Lower leg skin (tissue), 4 donors: ENCODE results near the gene ARFGAP3. TPM values are rescaled to one million over a fixed set of nuclear protein-coding genes. Genes with fewer than 3 reads are reported as not detected.
"Not testable (repeated sequence)": the region's sequence is repeated elsewhere in the genome, so short reads cannot be mapped to it uniquely, and the experiment has no call there.

Experiments
- DNase-seq, 2 donors: peaks; one replicate each; pipeline ENCODE4 v3.0.0-alpha.2; 2019; ENCODE audit warnings: low spot score in 2 of 2
- H3K4me3 ChIP-seq: fragments of 200-600 bp; sonication (generic); 2 replicates; pipeline ENCODE4 v1.5.1; 2017; ENCODE audit warnings: mild to moderate bottlenecking, low read depth; ENCODE audit not compliant: poor library complexity, severe bottlenecking
- POLR2A ChIP-seq, 2 donors: fragments of 450-650 bp; IDR thresholded peaks; one replicate each; pipeline ENCODE4 v1.6.1; 2016 to 2017; ENCODE audit warnings: antibody characterized with exemption in 2 of 2, mild to moderate bottlenecking in 1 of 2, moderate library complexity in 1 of 2
- WGBS, 2 donors: methylation state at CpG; one replicate each; pipeline ENCODE4 v1.1.5; 2018; 5-methylcytosine and 5-hydroxymethylcytosine counted together
- intact Hi-C: fragments of 100-400 bp; cut with DNase I; formaldehyde crosslinking; loops from one replicate; pipeline ENCODE4 v1.15.0; 2023; ENCODE audit warnings: low total_unique reads
- total RNA-seq, 4 donors: library from RNA; depleted of rRNA; stranded (reverse); fragments of >200 nt; gene quantifications; one replicate each; pipeline ENCODE4 v1.1.0, GENCODE V29; 2016
- TF ChIP-seq, protein P1 (sequence below), 3 donors: fragments of 450-650 bp; IDR thresholded peaks; one replicate each; pipeline ENCODE4 v1.5.1; 2016; ENCODE audit warnings: antibody characterized with exemption in 3 of 3, mild to moderate bottlenecking in 3 of 3, moderate library complexity in 2 of 3

The ARFGAP3 gene
- total RNA-seq, 4 donors from 2014 or later = 22.9 to 47.2 (median 31.2) TPM

DNA sequence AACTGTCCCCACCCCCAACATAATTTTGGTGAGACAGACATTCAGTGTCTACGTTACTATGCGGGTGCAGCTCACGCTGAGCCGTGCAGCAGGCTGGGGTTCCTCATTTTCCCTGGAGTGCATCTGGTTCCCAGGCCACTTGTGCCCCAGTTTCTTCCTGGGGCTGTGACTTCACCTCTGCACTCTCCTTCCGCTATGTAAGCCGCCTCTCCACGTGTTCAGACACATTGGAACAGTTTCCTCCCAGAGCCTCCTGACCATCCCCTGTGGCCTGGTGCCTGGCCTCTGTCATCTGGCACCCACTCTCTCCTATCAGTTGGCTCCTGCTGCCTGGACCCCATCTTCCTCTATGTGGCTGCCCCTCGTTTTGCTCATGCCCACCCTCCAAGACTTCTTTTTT, 90.2 kb downstream of the ARFGAP3 start:
- H3K4me3 ChIP-seq = no peak overlapping the region
- no peak for DNase-seq
- TF ChIP-seq POLR2A (IDR thresholded peaks at IDR 0.05) = no peak
- TF ChIP-seq, protein P1, sequence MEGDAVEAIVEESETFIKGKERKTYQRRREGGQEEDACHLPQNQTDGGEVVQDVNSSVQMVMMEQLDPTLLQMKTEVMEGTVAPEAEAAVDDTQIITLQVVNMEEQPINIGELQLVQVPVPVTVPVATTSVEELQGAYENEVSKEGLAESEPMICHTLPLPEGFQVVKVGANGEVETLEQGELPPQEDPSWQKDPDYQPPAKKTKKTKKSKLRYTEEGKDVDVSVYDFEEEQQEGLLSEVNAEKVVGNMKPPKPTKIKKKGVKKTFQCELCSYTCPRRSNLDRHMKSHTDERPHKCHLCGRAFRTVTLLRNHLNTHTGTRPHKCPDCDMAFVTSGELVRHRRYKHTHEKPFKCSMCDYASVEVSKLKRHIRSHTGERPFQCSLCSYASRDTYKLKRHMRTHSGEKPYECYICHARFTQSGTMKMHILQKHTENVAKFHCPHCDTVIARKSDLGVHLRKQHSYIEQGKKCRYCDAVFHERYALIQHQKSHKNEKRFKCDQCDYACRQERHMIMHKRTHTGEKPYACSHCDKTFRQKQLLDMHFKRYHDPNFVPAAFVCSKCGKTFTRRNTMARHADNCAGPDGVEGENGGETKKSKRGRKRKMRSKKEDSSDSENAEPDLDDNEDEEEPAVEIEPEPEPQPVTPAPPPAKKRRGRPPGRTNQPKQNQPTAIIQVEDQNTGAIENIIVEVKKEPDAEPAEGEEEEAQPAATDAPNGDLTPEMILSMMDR (IDR thresholded peaks at IDR 0.05) = no peak
- intact Hi-C loops = no loop called here
- WGBS, 2 donors = 61 to 64% methylated on average over 8 of the region's 8 CpGs

DNA sequence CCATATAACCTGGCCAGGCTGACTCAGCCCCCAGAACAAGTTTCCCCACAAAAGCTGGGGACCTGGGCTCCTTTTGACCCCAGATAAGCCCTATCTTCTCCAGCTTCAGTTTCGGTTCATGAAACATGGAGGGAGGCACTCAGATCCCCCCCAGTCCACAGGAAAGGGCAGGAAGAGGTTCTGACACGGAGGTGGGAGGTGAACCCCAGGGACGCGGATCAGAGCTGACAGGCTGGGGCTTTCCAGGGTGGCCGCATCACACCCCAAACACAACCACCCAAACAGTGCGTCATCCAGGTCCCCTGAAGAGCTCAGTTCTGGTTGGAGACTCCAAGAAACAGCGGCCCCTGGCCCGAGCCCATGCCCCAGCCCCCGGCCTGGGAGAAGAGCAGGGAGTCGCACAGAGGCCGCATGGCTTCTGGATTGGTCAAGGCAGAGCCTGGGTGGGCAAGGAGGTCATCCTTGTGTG, 92.1 kb downstream of the ARFGAP3 start:
- WGBS, 2 donors = 81 to 90% methylated on average over 11 of the region's 11 CpGs
- intact Hi-C loops = no loop called here
- no peak for TF ChIP-seq POLR2A (IDR thresholded peaks at IDR 0.05)
- TF ChIP-seq, protein P1 (IDR thresholded peaks at IDR 0.05) = no peak

DNA sequence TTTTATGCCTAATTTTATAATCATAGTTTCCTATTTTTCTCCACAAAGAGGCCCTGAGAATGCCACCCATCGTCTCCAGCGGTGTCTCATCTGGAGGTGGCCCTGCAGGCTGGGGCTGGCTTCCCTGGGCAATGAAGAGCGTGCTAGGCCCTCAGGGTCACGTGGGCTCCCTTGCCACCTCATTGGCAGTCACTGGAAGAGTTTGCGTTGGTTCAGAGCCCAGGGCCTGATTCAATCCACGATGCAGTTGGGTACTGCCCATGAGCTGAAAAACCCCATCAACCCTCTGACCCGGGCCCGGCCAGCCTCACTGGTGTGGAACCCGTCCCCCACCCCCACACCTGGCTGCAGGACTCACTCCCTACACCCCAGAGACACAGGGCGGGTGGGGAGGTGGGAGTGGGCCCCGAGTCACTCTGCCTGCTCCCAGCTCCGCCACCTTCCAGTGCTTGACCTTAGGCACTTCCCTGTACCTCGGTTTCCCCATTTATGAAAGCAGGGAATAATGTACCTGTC, 93.0 kb downstream of the ARFGAP3 start:
- no peak overlapping the region for H3K4me3 ChIP-seq
- no peak for DNase-seq
- TF ChIP-seq, protein P1 (IDR thresholded peaks at IDR 0.05) = no peak
- TF ChIP-seq POLR2A (IDR thresholded peaks at IDR 0.05) = no peak
- intact Hi-C loops = no loop called here
- WGBS, 2 donors = 87 to 89% methylated on average over 13 of the region's 13 CpGs

More for the DNA sequence above, 92.1 kb downstream of the ARFGAP3 start:
- no peak overlapping the region for H3K4me3 ChIP-seq
- no peak for DNase-seq

DNA sequence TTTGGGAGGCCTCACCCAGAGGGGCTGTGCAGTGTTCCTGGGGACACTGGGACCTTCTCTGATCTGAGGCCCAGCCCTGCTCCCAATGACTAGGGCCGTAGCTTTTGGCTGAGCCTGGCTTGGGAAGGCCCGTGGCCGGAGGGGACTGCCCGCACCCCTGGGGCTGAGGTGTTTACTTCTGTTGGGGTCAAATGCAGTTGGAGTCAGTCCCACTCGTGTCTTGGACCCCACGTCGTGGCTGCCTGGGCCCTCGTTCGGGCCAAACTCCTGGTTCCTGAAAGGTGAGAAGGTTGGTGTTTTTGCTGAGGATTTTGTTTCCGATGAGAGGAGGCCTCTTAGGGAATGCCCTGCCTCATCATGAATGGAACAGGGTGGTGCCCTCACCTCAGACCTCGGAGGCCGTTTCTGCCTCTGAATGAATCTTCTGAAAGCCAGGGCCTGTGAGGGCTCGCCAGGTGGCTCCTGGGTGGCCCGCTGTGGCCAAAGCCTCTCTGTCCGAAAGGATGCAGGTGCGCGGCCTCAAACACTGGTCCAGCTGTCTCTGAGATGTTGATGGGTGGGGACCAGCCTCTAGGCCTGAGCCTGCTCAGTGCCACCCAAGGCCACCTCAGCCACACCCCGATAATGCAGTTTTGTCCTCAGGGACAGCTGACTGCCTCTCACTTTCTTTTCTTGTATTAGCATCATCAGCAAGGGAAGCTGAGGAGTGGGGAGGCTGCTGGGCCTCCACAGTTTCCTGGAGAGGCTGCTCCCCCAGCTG, 96.1 kb downstream of the ARFGAP3 start:
- intact Hi-C loops = no loop called here
- WGBS, 2 donors = 62 to 83% methylated on average over 16 to 18 of the region's 18 CpGs
- no peak for DNase-seq
- no peak overlapping the region for H3K4me3 ChIP-seq
- TF ChIP-seq POLR2A (IDR thresholded peaks at IDR 0.05) = no peak
- TF ChIP-seq, protein P1 (IDR thresholded peaks at IDR 0.05) = no peak

DNA sequence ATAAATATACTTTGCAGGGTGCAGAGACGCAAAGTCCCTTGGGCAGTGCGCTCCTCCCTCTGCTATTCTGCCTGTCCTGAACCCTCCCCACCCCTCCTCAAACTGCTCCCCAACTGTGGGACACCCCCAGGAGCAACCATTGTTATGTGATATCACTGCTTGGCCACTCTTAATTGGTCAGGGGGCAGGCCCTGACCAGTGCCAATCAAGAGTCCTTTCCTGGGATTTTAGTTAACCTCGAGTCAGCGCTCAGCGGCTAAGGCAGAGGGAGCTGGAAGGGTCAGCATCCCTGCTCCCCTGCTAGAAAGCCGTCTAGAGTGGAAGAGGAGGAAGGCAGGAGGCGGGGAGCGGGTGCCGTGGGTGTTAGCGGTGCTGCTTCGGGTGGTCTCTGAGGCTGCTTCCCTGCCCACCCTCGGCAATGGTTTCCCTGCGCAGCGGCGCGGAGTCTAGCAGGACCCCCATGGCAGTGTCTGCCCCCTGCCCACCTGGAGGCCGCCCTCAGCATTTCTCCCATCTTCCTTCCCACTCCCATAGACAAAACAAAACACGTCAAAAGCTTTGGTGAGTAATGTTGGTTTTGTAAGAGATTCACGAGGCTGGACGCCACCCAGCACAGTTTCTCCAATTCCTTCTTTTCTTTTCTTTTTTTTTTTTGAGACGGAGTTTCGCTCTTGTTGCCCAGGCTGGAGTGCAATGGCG, 98.0 kb downstream of the ARFGAP3 start:
- 90% methylated on average over 23 of the region's 23 CpGs for WGBS, 2 donors
- no peak for DNase-seq
- TF ChIP-seq, protein P1 (IDR thresholded peaks at IDR 0.05) = no peak
- no peak for TF ChIP-seq POLR2A (IDR thresholded peaks at IDR 0.05)
- intact Hi-C loops = no loop called here
- no peak overlapping the region for H3K4me3 ChIP-seq

DNA sequence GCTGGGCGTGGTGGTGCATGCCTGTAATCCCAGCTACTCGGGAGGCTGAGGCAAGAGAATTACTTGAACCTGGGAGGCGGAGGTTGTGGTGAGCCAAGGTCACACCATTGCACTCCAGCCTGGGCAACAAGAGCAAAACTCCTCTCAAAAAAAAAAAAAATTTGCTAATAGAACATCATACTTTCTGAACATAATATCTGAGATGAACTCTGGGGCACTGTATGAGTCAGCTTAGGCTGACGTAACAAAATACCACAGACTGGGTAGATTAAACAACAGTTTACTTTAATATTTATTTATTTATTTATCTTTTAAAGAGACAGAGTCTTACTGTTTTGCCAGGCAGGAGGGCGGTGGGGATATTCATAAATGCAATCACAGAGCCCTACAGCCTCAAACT, 101.5 kb downstream of the ARFGAP3 start:
- WGBS, 2 donors = 59 to 75% methylated on average over 5 of the region's 5 CpGs
- intact Hi-C loops = not testable (repeated sequence)

DNA sequence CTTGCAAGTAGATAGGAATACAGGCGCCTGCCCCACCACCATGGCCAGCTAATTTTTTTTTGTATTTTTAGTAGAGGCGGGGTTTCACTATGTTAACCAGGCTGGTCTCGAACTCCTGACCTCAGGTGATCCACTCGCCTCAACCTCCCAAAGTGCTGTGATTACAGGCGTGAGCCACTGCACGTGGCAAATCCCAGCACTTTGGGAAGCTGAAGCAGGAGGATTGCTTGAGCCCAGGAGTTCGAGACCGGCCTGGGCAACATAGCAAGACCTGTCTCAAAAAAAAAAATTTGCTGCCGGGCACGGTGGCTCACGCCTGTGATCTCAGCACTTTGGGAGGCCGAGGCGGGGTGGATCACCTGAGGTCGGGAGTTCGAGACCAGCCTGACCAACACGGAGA, 102.0 kb downstream of the ARFGAP3 start:
- DNase-seq, intact Hi-C loops: not testable (repeated sequence)
- 82 to 90% methylated on average over 15 to 16 of the region's 16 CpGs for WGBS, 2 donors

More for the DNA sequence above, 101.5 kb downstream of the ARFGAP3 start:
- DNase-seq, H3K4me3 ChIP-seq: not testable (repeated sequence)

More for the DNA sequence above, 102.0 kb downstream of the ARFGAP3 start:
- not testable (repeated sequence) for H3K4me3 ChIP-seq
